NCI-H187 (cell line): ENCODE data around the gene LDLRAD3.

Experiments
- DNase-seq, 2 experiments: peaks; one replicate each; lab custom pipeline; 2025; lab: John Stamatoyannopoulos, UW

The LDLRAD3 gene

GRCh38 chr11:35962369-35963138 is 18.7 kb downstream of the LDLRAD3 start:
- DNase-seq, result no peak

GRCh38 chr11:35963911-35964310 is 20.0 kb downstream of the LDLRAD3 start:
- DNase-seq, result no peak

GRCh38 chr11:35964841-35965240 is 21.0 kb downstream of the LDLRAD3 start:
- no peak for DNase-seq

- no peak for DNase-seq
These were observed 23.2 kb downstream of the LDLRAD3 start for GRCh38 chr11:35967042-35967441.

GRCh38 chr11:35968386-35969088 is 24.7 kb downstream of the LDLRAD3 start:
- DNase-seq, result no peak

GRCh38 chr11:35969089-35970042 is 25.5 kb downstream of the LDLRAD3 start:
- no peak for DNase-seq

GRCh38 chr11:35970445-35970844 is 26.6 kb downstream of the LDLRAD3 start:
- DNase-seq, result no peak

- no peak for DNase-seq
These were observed 28.1 kb downstream of the LDLRAD3 start for GRCh38 chr11:35971841-35972422.

GRCh38 chr11:35974882-35975589 is 31.2 kb downstream of the LDLRAD3 start:
- no peak for DNase-seq

GRCh38 chr11:35976434-35976833 is 32.6 kb downstream of the LDLRAD3 start:
- DNase-seq, result no peak

- no peak for DNase-seq
These were observed 34.3 kb downstream of the LDLRAD3 start for GRCh38 chr11:35978183-35978582.

GRCh38 chr11:35978891-35979290 is 35.0 kb downstream of the LDLRAD3 start:
- DNase-seq, result no peak

GRCh38 chr11:35980686-35981390 is 37.0 kb downstream of the LDLRAD3 start:
- DNase-seq, result no peak

GRCh38 chr11:35981581-35981980 is 37.7 kb downstream of the LDLRAD3 start:
- no peak for DNase-seq

- no peak for DNase-seq
These were observed 38.2 kb downstream of the LDLRAD3 start for GRCh38 chr11:35982061-35982460.

- DNase-seq, result no peak
These were observed 40.1 kb downstream of the LDLRAD3 start for GRCh38 chr11:35983981-35984380.

- no peak for DNase-seq
These were observed 43.1 kb downstream of the LDLRAD3 start for GRCh38 chr11:35986947-35987346.

GRCh38 chr11:35990170-35990569 is 46.3 kb downstream of the LDLRAD3 start:
- no peak for DNase-seq

GRCh38 chr11:35990816-35991215 is 47.0 kb downstream of the LDLRAD3 start:
- no peak for DNase-seq

GRCh38 chr11:35992548-35992947 is 48.7 kb downstream of the LDLRAD3 start:
- no peak for DNase-seq

GRCh38 chr11:35994421-35994820 is 50.6 kb downstream of the LDLRAD3 start:
- no peak for DNase-seq
